Stimulated activated memory B cell treated with anti-CD40 and anti-IgM and Interleukin-4, amounts not matched to agents 10 μg/mL and 1 μg/mL and 100 μg/mL, for 72 hours (primary cell): ENCODE data around the gene PCDHA11.
"Not testable (repeated sequence)": the region's sequence is repeated elsewhere in the genome, so short reads cannot be mapped to it uniquely, and the experiment has no call there.

ENCODE experiments used
- ATAC-seq: fragments of 150-1000 bp; cut with Tn5 transposase; 2 replicates; pipeline ENCODE4 v1.10.0; 2021
- H3K27ac Mint-ChIP-seq: one replicate; pipeline ENCODE4 v1.8.0; 2022; ENCODE audit warnings: mild to moderate bottlenecking, mixed read lengths
- H3K27me3 Mint-ChIP-seq: one replicate; pipeline ENCODE4 v1.8.0; 2022; ENCODE audit warnings: mixed read lengths
- H3K36me3 Mint-ChIP-seq: one replicate; pipeline ENCODE4 v1.8.0; 2022; ENCODE audit warnings: mixed read lengths
- H3K4me1 Mint-ChIP-seq: one replicate; pipeline ENCODE4 v1.8.0; 2022; ENCODE audit warnings: mixed read lengths
- H3K4me3 Mint-ChIP-seq: one replicate; pipeline ENCODE4 v1.8.0; 2022; ENCODE audit warnings: mild to moderate bottlenecking, moderate library complexity, mixed read lengths
- H3K9me3 Mint-ChIP-seq: one replicate; pipeline ENCODE4 v1.8.0; 2022; ENCODE audit warnings: mixed read lengths

The PCDHA11 gene

GRCh38 chr5:140876541-140877261, 7.9 kb downstream of the PCDHA11 start:
- H3K4me3 Mint-ChIP-seq, ATAC-seq, H3K4me1 Mint-ChIP-seq, H3K36me3 Mint-ChIP-seq, H3K27ac Mint-ChIP-seq: not testable (repeated sequence)
- Mint-ChIP-seq H3K27me3 (peaks cover 33% of the 10 kb centered on the region), H3K9me3 (peaks cover 13% of the 10 kb centered on the region)

GRCh38 chr5:140877262-140877581, 8.5 kb downstream of the PCDHA11 start:
- no peaks in the 10 kb centered on the region for H3K36me3 Mint-ChIP-seq
- no peak overlapping the region for H3K27ac Mint-ChIP-seq
- no peak overlapping the region for H3K4me3 Mint-ChIP-seq
- H3K9me3 Mint-ChIP-seq, result peaks cover 14% of the 10 kb centered on the region
- peaks cover 36% of the 10 kb centered on the region for H3K27me3 Mint-ChIP-seq
- H3K4me1 Mint-ChIP-seq, result no peaks in the 10 kb centered on the region
- ATAC-seq, result no peak

GRCh38 chr5:140881889-140882590, 13.3 kb downstream of the PCDHA11 start, which contains the start of gene PCDHA13:
Gene PCDHA13, plus strand, starts transcription at chr5:140882124. Its CDS starts 145 bp downstream, at chr5:140882269.
- Mint-ChIP-seq H3K4me1 (no peaks in the 10 kb centered on the region), H3K27ac (no peak within 1 kb of the TSS), H3K9me3 (peaks cover 17% of the 10 kb centered on the region), H3K4me3 (no peak within 1 kb of the TSS), H3K36me3 (no peaks in the 10 kb centered on the region), H3K27me3 (peaks cover 36% of the 10 kb centered on the region)
- no peak for ATAC-seq

- no peak for ATAC-seq
- peaks cover 36% of the 10 kb centered on the region for H3K27me3 Mint-ChIP-seq
- H3K36me3 Mint-ChIP-seq, result no peaks in the 10 kb centered on the region
- H3K9me3 Mint-ChIP-seq, result peaks cover 17% of the 10 kb centered on the region
- H3K4me1 Mint-ChIP-seq, result no peaks in the 10 kb centered on the region
- H3K4me3 Mint-ChIP-seq, result no peak overlapping the region
- H3K27ac Mint-ChIP-seq, result no peak overlapping the region
Observed at GRCh38 chr5:140882591-140882899, 13.8 kb downstream of the PCDHA11 start.

GRCh38 chr5:140883373-140883772, 14.6 kb downstream of the PCDHA11 start:
- H3K27ac Mint-ChIP-seq, result no peak overlapping the region
- H3K27me3 Mint-ChIP-seq, result peaks cover 36% of the 10 kb centered on the region
- no peak overlapping the region for H3K4me3 Mint-ChIP-seq
- H3K36me3 Mint-ChIP-seq, result no peaks in the 10 kb centered on the region
- no peaks in the 10 kb centered on the region for H3K4me1 Mint-ChIP-seq
- H3K9me3 Mint-ChIP-seq, result peaks cover 17% of the 10 kb centered on the region
- no peak for ATAC-seq

GRCh38 chr5:140883927-140884697, 15.4 kb downstream of the PCDHA11 start:
- no peak overlapping the region for H3K27ac Mint-ChIP-seq
- H3K27me3 Mint-ChIP-seq, result peaks cover 29% of the 10 kb centered on the region
- no peaks in the 10 kb centered on the region for H3K4me1 Mint-ChIP-seq
- H3K4me3 Mint-ChIP-seq, result no peak overlapping the region
- no peaks in the 10 kb centered on the region for H3K36me3 Mint-ChIP-seq
- H3K9me3 Mint-ChIP-seq, result peaks cover 13% of the 10 kb centered on the region
- no peak for ATAC-seq

GRCh38 chr5:140916325-140916724, 47.6 kb downstream of the PCDHA11 start:
- Mint-ChIP-seq H3K27ac (no peak overlapping the region), H3K4me1 (no peaks in the 10 kb centered on the region), H3K36me3 (no peaks in the 10 kb centered on the region), H3K9me3 (peaks cover 17% of the 10 kb centered on the region), H3K4me3 (no peak overlapping the region), H3K27me3 (no peaks in the 10 kb centered on the region)
- no peak for ATAC-seq
